T-helper 22 cell (primary cell): ENCODE results near the gene ADAM12.

Source experiments
- DNase-seq: peaks from one replicate; pipeline ENCODE4 v3.0.0-alpha.2; 2020; ENCODE audit warnings: low read depth

The ADAM12 gene

GRCh38 chr10:126314863-126315493, 73.3 kb downstream of the ADAM12 start:
- no peak for DNase-seq

- no peak for DNase-seq
These were observed 76.1 kb downstream of the ADAM12 start for GRCh38 chr10:126312167-126312566.

DNA sequence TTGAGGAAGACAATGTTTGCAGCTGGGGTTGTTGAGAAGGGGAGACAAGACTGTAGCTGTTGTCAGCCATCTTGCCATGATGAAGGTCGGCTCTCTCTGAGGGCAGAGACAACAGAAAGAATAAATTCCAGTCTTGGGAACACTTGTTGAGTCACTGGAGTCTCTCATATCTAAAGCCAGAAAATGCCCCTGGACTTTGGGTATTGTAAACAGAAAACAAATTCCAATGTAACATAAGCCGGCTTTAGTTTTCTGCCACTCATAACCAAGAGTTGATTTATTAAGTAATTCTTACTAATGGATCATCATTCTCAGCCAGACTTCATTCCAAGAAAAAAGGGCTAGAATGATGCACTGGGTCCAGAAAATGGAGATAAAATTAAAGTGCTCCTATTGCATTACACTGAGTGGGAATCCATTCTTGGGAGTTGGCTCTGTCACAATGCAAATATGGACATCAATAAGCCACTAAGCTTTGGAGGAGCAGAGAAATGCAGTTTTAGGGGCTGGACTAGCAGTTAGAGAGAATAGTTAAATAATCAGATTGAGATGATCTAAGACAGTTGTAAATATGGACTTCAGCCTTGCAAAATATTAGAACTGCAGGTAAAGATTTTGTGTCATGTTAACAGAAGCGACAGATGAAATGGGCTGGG, 78.9 kb downstream of the ADAM12 start:
- DNase-seq = no peak

DNA sequence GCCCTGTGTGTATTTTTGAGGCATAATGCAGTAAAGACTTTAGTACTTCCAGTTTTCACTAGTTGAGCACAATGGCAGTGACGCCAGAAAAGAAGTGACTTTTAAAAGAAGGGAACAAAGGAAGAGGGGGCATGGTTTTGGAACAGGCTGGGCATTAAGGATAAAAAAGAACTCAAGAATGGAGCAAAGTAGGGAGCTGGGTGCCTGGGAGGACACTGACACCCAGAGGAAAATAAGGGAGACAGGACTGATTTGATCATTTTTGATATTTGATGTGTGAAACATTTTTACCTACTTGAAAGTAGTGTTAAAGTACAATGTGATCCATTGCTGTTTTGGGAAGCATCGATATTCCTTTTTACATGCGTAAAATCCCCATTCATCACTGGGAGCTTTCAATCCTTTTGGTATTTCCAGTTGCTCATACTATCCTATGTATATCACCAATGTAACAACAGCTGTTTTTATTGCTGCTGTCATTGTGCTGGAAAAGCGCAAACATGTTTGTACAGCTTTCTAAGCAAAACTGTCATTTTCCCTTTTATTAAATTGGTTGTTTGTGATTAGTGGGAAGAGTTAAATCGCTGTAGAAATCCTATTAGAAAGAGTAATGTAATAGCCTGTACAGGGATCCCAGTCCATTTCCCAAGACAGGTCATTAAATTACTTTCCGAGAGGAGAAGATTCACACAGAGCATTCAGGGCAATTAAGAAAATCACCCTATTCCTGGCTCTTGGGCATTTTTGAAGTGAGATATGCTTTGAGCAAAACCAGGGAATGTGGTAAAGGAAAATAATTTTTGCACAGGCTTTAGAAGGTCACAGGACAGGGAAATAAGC, 85.2 kb downstream of the ADAM12 start:
- DNase-seq = no peak

- DNase-seq = no peak
These were observed 85.9 kb downstream of the ADAM12 start for GRCh38 chr10:126302476-126302756.

DNA sequence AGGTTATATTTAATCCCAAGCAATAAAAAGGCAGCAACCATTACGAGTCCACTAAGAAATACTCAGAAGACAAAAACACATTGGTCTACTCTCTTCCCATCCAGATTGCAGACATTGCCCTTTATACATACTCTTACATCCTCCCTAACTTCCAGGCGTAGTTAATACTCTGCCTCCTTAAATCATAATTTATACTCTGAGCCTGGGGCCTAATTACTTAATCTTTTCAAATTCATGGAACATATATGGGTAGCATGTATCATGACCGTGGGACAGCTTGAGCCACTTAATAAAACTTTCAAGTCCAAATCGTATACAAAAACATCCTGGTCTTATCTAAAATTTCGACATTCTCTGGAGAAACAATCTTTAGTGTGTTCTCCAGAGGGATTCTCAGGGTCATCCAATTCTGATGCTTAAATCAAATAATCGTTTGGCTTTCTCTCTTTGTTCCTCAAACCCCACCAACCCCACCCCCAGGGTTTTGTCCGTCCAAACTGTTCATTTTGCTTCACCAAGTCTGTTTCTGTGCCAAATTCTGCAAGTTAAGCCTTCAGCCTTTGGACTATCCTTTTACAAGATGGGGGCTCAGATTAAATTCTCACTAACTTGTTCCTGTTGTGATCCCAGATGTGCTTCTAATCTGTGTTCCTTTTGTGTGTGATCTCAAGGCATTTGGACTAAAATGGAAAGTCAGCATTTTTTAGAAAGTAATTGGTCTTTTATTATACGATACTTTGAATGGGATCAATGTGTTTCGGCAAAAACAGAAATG, 86.4 kb downstream of the ADAM12 start:
- DNase-seq = no peak

DNA sequence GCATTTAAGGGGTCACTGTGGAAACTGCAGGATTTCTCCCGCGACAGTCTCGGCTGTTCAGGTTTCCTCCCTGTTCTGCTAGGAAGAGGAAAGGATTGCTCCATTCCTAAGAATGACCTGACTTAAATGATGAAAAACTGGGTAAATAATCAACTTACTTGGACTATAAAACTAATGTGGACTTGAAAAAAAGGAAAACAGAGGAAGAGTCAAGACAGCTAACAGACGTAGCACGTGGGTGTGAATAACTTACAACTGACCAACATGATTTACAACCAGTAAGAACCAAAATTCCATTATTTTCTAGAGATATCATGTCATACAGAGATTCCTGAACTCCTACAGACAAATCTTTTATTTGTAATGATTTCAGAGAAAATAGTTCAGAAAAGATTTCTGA, 93.8 kb downstream of the ADAM12 start:
- DNase-seq = no peak

GRCh38 chr10:126290232-126290631, 98.0 kb downstream of the ADAM12 start:
- no peak for DNase-seq

- no peak for DNase-seq
These were observed 99.5 kb downstream of the ADAM12 start for GRCh38 chr10:126288547-126289493.

GRCh38 chr10:126286256-126286780, 102.0 kb downstream of the ADAM12 start:
- DNase-seq = no peak

- no peak for DNase-seq
These were observed 105.0 kb downstream of the ADAM12 start for GRCh38 chr10:126283307-126283706.

DNA sequence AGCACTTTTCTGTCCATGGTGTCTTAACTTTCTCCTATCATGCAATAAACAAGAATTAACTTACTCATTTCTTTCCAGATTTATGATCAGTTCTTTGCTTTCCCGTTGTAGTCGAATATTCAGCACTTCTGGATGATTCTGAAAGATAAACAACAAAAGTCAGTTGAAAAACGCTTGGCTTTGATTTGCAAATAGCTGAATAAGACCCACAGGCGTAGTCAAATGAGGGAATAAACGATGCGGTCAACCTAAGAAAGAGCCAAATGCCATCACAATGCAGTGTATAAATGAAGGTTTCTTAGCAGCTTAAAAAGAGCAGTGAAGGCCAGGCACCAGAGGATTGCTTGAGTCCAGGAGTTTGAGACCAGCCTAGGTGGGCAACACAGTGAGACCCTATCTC, 109.4 kb downstream of the ADAM12 start:
- no peak for DNase-seq

- DNase-seq = no peak
These were observed 111.1 kb downstream of the ADAM12 start for GRCh38 chr10:126277181-126277580.

DNA sequence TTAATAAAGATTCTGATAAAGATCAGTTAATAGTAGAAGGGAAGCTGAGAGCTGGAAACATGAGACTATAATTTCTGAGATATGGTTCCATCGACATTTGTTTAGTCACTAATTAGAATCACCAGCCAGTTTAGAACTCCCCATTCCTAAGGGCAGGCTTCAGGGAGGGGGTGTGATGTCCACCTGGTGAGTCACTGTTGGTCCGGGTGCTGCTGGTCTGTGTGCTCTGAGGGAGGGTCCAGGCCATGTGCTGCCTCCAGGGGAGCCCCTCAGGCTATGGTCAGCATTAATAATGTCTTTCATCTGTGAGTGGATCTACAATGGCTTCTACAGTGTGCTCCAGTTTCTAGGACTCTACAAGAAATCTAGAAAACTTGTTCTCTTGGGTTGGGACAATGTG, 115.8 kb downstream of the ADAM12 start:
- no peak for DNase-seq

DNA sequence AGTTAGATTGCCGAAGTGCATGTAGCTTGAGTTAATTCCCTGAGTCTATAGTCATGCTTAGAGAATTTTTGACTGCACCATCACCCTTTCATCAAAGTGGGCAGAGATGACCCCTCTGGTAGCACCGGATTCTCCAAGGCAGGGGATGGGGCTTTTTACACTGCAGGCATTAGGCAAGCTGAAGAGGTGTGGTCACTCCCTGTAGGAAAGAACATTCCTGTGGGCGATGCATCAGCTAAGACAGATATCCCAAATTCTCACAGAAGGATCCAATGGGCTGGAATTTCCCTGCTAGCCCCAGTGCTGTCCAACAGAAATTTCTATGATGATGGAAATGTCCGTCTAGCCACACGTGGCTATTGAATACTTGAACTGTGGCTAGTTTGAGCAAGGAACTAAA, 118.2 kb downstream of the ADAM12 start:
- DNase-seq = no peak

- DNase-seq = no peak
These were observed 120.0 kb downstream of the ADAM12 start for GRCh38 chr10:126268013-126268920.

DNA sequence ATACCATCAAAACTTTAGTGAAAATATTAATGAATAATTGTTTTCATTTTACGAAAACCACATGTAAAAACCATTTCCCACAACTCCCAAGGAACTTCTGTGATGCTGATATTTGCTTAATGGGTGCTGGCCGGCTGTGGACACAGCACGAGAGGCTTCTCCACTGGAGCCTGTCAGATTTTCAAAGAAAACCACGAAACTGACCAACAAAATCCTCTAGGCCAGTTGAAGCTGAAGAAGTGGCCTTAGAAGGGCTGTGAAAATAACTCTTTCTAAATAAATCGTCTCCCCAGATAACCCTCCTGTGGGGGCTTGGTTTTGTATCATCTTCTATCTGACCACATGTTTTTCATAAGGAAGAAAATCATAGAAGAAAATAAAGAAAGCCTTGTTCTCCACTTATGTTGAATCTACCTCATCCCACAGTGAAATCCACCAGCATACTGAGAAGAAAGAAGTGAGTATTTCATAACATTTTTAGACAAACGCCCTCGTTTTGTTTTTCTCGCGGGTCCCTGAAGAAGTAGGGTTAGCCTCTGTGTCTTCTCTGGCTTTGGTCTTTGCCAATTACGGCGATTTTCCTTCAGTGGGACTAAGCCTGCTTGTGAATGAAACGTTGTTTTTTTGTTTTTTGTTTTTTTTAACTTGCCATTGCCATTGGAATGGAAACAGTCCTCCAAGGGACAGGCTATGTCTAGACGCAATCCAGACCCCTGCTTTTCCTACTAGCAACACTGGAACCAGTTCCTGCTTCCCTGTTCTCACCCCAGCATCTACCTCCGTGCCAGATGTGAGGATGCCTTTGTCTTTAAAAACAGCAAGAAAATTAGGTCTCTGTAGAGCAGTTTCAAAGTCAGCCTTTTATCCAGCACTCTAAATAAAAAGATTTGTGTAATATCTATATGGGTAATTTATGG, 123.9 kb downstream of the ADAM12 start:
- no peak for DNase-seq

DNA sequence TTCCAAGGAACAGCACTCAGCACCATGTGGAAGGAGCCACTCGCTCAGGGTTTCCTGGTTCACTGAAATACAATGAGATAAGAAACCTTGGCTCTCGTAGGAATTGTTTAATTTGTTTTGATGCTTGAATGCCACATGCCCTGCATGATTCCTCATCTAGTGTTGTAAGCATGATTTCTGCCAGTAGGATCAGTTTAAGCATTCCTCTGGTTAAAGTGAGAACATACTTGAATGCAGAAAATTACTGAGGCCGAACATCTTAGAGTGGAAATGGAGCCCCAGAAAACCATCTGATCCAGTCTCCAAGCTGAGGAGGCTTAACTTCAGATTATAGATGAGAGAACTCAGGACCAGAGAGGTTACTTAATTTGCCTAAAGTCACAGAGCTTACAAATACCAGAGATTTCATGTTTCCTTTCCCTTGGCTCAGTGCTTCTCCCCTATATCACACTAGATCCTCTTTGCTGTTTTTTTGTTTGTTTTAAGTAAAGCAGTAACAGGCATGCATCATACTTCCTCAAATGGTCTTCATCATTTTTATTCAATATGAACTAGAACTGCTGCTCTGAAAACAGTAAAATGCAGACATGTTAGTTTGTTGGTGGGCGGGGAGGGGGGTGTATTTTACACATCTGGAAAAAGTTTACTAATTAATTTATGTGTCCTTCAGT, 125.1 kb downstream of the ADAM12 start:
- DNase-seq = no peak
